Measurements from ENCODE around the gene TMEM19.
A peak's percentile ranks its signal among the peaks of the same experiment; 100 is the strongest.

TMEM19 gene

GRCh38 chr12:71654200-71654599 lies 31.7 kb upstream of the TMEM19 start:
- DNase-seq (ENCODE audit: low spot score) = no peak
- TF ChIP-seq, protein P1, sequence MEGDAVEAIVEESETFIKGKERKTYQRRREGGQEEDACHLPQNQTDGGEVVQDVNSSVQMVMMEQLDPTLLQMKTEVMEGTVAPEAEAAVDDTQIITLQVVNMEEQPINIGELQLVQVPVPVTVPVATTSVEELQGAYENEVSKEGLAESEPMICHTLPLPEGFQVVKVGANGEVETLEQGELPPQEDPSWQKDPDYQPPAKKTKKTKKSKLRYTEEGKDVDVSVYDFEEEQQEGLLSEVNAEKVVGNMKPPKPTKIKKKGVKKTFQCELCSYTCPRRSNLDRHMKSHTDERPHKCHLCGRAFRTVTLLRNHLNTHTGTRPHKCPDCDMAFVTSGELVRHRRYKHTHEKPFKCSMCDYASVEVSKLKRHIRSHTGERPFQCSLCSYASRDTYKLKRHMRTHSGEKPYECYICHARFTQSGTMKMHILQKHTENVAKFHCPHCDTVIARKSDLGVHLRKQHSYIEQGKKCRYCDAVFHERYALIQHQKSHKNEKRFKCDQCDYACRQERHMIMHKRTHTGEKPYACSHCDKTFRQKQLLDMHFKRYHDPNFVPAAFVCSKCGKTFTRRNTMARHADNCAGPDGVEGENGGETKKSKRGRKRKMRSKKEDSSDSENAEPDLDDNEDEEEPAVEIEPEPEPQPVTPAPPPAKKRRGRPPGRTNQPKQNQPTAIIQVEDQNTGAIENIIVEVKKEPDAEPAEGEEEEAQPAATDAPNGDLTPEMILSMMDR (IDR thresholded peaks at IDR 0.05; ENCODE audit: borderline replicate concordance, control extremely low read depth, extremely low read depth, insufficient read depth, missing control alignments) = no peak
- in situ Hi-C loops (cut with MboI; ENCODE audit: low sequenced_read_pairs, unreplicated experiment) = no loop called here

DNA sequence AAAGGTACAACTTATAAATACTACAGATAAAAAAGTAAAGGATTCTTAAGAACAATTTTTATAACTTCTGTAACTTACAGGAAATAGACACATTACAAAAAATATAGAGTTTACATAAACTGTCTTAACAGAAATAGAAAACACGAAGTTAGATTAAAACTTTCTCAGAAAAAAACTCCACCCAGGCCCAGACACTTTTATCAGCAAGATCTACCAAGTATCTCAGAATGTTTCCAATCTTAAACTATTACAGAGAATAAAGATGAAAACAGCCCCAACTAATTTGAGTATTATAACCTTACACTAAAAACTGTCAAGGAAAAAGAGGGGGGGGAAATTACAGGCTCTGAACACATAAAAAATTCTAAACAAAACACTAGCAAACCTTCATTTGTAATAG lies 30.4 kb upstream of the TMEM19 start:
- in situ Hi-C loops (cut with MboI; ENCODE audit: low sequenced_read_pairs, unreplicated experiment) = no loop called here
- DNase-seq (ENCODE audit: low spot score) = no peak

GRCh38 chr12:71655907-71656306 lies 30.0 kb upstream of the TMEM19 start:
- in situ Hi-C loops (cut with MboI; ENCODE audit: low sequenced_read_pairs, unreplicated experiment) = no loop called here

More for the DNA sequence above, 30.4 kb upstream of the TMEM19 start:
- TF ChIP-seq, protein P1 (IDR thresholded peaks at IDR 0.05; ENCODE audit: borderline replicate concordance, control extremely low read depth, extremely low read depth, insufficient read depth, missing control alignments) = no peak

GRCh38 chr12:71656740-71657139 lies 29.1 kb upstream of the TMEM19 start:
- no peak for DNase-seq (ENCODE audit: low spot score)
- TF ChIP-seq, protein P1 (IDR thresholded peaks at IDR 0.05; ENCODE audit: borderline replicate concordance, control extremely low read depth, extremely low read depth, insufficient read depth, missing control alignments) = no peak
- in situ Hi-C loops (cut with MboI; ENCODE audit: low sequenced_read_pairs, unreplicated experiment) = no loop called here

More at GRCh38 chr12:71655907-71656306, 30.0 kb upstream of the TMEM19 start:
- DNase-seq (ENCODE audit: low spot score) = no peak
- TF ChIP-seq, protein P1 (IDR thresholded peaks at IDR 0.05; ENCODE audit: borderline replicate concordance, control extremely low read depth, extremely low read depth, insufficient read depth, missing control alignments) = no peak

DNA sequence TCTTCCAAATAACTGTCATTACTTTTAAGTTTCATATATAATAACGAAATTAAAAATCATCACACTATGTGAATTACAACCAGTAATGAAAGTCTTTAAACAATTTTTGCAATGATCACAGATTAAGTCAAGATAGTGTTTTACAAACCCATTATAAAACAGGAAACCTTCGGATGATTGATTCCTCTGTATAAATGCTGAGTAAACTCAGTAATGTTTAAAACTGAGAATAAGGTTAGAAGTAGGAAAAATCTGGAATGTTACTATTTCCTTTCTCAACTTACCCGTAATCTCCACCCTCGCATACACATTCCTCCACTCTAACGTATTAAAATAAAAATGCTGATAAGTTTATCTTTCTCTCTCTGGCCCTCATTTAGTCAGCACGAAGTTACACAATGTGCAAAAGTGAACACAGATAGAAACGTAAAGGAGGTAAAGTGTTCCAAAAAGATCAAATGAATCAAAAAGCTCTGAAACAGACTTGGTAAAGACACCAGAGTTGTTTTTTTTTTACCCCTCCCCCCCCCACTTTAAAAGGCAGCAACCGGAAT lies 23.8 kb upstream of the TMEM19 start:
- TF ChIP-seq, protein P1 (IDR thresholded peaks at IDR 0.05; ENCODE audit: borderline replicate concordance, control extremely low read depth, extremely low read depth, insufficient read depth, missing control alignments) = no peak
- no peak for DNase-seq (ENCODE audit: low spot score)
- in situ Hi-C loops (cut with MboI; ENCODE audit: low sequenced_read_pairs, unreplicated experiment) = no loop called here

GRCh38 chr12:71662849-71663560 lies 22.9 kb upstream of the TMEM19 start:
- TF ChIP-seq, protein P1 (IDR thresholded peaks at IDR 0.05; ENCODE audit: borderline replicate concordance, control extremely low read depth, extremely low read depth, insufficient read depth, missing control alignments) = no peak
- peak; percentile 64 for DNase-seq (ENCODE audit: low spot score)
- in situ Hi-C loops (cut with MboI; ENCODE audit: low sequenced_read_pairs, unreplicated experiment) = no loop called here
